GM18870 (cell line): ENCODE measurements around the gene MROH8.
"Not testable (repeated sequence)": the region's sequence is repeated elsewhere in the genome, so short reads cannot be mapped to it uniquely, and the experiment has no call there.

ENCODE experiments used
- ATAC-seq: cut with Tn5 transposase; IDR thresholded peaks from one replicate; pipeline ENCODE4 v1.9.1; 2021; ENCODE audit warnings: moderate library complexity; ENCODE audit not compliant: unreplicated experiment

The MROH8 gene

GRCh38 chr20:37095599-37096414 lies 83.5 kb downstream of the MROH8 start, which contains the start of gene RBL1:
Gene RBL1, minus strand, starts transcription at chr20:37095997. Its CDS starts 69 bp downstream, at chr20:37095928.
- no peak for ATAC-seq

- no peak for ATAC-seq
Observed at GRCh38 chr20:37095108-37095598, 84.2 kb downstream of the MROH8 start.

DNA sequence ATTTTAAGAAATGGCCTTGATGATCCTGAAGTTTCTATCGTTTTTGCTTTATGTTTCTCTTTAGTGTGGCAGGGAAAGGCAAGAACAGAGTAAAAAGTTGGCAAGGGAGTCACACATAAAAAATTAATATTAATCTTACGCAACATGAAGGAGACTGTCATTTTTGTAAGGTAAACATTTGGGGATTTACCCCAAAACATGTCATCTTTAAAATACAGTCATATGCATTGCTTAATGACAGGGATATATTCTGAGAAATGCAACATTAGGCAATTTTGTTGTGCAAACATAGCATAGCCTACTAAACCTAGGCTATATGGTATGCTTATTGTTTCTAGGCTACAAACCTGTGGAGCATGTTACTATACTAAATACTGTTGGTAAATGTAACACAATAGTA lies 88.9 kb downstream of the MROH8 start:
- ATAC-seq, result no peak

GRCh38 chr20:37081717-37082289 lies 97.5 kb downstream of the MROH8 start:
- ATAC-seq, result no peak

DNA sequence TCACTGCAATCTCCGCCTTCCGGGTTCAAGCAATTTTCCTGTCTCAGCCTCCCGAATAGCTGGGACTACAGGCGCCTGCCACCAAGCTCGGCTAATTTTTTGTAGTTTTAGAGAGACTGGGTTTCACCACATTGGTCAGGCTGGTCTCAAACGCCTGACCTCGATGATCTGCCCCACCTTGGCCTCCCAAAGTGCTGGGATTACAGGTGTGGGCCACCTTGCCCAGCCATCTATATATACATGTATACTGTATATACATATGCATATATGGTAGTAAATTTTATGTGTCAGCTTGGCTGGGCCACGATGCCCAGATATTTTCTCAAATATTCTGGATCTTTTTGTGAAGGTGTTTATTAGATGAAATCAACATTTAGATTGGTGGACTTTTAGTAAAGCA lies 102.3 kb downstream of the MROH8 start:
- no peak for ATAC-seq

- no peak for ATAC-seq
Observed at GRCh38 chr20:37075932-37076685, 103.2 kb downstream of the MROH8 start.

DNA sequence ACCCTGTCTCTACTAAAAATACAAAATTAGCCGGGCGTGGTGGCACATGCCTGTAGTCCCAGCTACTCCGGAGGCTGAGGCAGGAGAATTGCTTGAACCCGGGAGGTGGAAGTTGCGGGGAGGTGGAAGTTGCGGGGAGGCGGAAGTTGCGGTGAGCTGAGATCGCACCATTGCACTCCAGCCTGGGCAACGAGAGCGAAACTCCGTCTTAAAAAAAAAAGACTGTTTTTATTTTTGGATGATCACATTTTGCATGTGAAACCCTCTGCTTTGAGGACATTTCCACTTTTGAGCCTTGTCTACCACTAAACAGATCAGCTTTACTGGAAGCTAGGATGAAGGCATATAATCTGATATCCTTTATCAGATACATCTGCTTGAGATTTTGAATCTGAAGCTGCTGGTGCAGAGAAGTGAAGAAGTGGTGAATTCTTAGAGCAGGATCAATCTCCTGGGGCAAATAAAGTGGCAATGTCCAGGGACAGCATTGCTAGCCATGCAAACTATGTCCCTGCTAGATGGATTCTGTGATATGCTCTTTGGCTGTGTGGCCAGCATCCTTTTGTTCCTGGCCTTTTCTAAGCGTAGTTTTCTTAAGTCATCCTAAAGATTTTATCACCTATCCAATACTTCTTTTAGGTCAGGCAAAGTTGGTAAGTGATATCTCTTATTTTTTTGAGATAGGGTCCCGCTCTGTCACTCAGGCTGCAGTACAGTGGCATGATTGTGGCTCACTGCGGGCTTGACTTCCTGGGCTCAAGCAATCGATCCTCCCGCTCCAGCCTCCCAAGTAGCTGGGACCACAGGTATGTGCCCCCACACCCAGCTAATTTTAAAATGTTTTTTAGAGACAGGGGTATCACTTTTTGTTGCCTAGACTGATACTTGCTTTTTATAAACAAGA lies 106.8 kb downstream of the MROH8 start:
- no peak for ATAC-seq

- ATAC-seq, result no peak
Observed at GRCh38 chr20:37071481-37071911, 107.9 kb downstream of the MROH8 start.

GRCh38 chr20:37069563-37069962 lies 109.8 kb downstream of the MROH8 start:
- ATAC-seq, result not testable (repeated sequence)

GRCh38 chr20:37066168-37066567 lies 113.2 kb downstream of the MROH8 start:
- ATAC-seq, result no peak

- ATAC-seq, result no peak
Observed at GRCh38 chr20:37055276-37055675, 124.1 kb downstream of the MROH8 start.

GRCh38 chr20:37053230-37053950 lies 126.0 kb downstream of the MROH8 start:
- no peak for ATAC-seq
